Parathyroid adenoma (tissue), 2 donors: ENCODE data around the gene MEIS2.

Source experiments
- H2AFZ ChIP-seq: fragments of 300-600 bp; sonication (generic); one replicate; pipeline ENCODE4 v1.7.0; 2017; ENCODE audit warnings: antibody characterized with exemption, mild to moderate bottlenecking
- H3K27ac ChIP-seq: fragments of 300-600 bp; sonication (generic); one replicate; pipeline ENCODE4 v1.7.0; 2017
- H3K27me3 ChIP-seq: fragments of 300-600 bp; sonication (generic); one replicate; pipeline ENCODE4 v1.7.0; 2017; ENCODE audit warnings: low read length; ENCODE audit not compliant: control insufficient read depth, insufficient read depth
- H3K36me3 ChIP-seq: fragments of 300-600 bp; sonication (generic); one replicate; pipeline ENCODE4 v1.7.0; 2017; ENCODE audit warnings: low read length; ENCODE audit not compliant: control insufficient read depth, insufficient read depth
- H3K4me1 ChIP-seq: fragments of 300-600 bp; sonication (generic); one replicate; pipeline ENCODE4 v1.7.0; 2017; ENCODE audit warnings: control low read depth
- H3K4me2 ChIP-seq: fragments of 300-600 bp; sonication (generic); one replicate; pipeline ENCODE4 v1.7.0; 2017; ENCODE audit warnings: low read length
- H3K4me3 ChIP-seq: fragments of 300-600 bp; sonication (generic); one replicate; pipeline ENCODE4 v1.7.0; 2017; ENCODE audit warnings: low read depth, low read length
- H3K79me2 ChIP-seq: fragments of 300-600 bp; sonication (generic); one replicate; pipeline ENCODE4 v1.7.0; 2017; ENCODE audit warnings: control low read depth
- H3K9ac ChIP-seq: fragments of 300-600 bp; sonication (generic); one replicate; pipeline ENCODE4 v1.7.0; 2017; ENCODE audit warnings: mild to moderate bottlenecking
- H3K9me3 ChIP-seq: fragments of 300-600 bp; sonication (generic); one replicate; pipeline ENCODE4 v1.7.0; 2017; ENCODE audit warnings: low read length; ENCODE audit not compliant: control insufficient read depth
- CTCF ChIP-seq: fragments of 300-600 bp; sonication (generic); IDR thresholded peaks from one replicate; pipeline ENCODE4 v1.7.0; 2017; ENCODE audit warnings: antibody characterized with exemption, mild to moderate bottlenecking
- donor health status: primary hyperparathyroidism.

Gene MEIS2

GRCh38 chr15:37104424-37104981, 4.2 kb upstream of the MEIS2 start:
- H3K9me3 ChIP-seq = no peaks in the 10 kb centered on the region
- no peaks in the 10 kb centered on the region for H3K79me2 ChIP-seq
- no peaks in the 10 kb centered on the region for H3K27me3 ChIP-seq
- no peaks in the 10 kb centered on the region for H3K4me1 ChIP-seq
- no peak overlapping the region for H3K4me3 ChIP-seq
- no peak overlapping the region for H3K4me2 ChIP-seq
- no peak overlapping the region for H3K9ac ChIP-seq
- H3K27ac ChIP-seq = no peak overlapping the region
- no peak for TF ChIP-seq CTCF
- no peak overlapping the region for H2AFZ ChIP-seq
- no peaks in the 10 kb centered on the region for H3K36me3 ChIP-seq

- Histone ChIP-seq H3K36me3 (no peaks in the 10 kb centered on the region), H3K4me1 (no peaks in the 10 kb centered on the region), H3K9me3 (no peaks in the 10 kb centered on the region), H2AFZ (no peak overlapping the region), H3K27me3 (no peaks in the 10 kb centered on the region), H3K27ac (no peak overlapping the region), H3K9ac (no peak overlapping the region), H3K4me3 (no peak overlapping the region), H3K4me2 (no peak overlapping the region), H3K79me2 (no peaks in the 10 kb centered on the region)
- no peak for TF ChIP-seq CTCF
Observed at GRCh38 chr15:37103475-37104423, 3.4 kb upstream of the MEIS2 start.

- no peaks in the 10 kb centered on the region for H3K27me3 ChIP-seq
- H3K27ac ChIP-seq = no peak overlapping the region
- no peak overlapping the region for H2AFZ ChIP-seq
- no peak overlapping the region for H3K4me2 ChIP-seq
- H3K4me1 ChIP-seq = no peaks in the 10 kb centered on the region
- H3K4me3 ChIP-seq = no peak overlapping the region
- no peaks in the 10 kb centered on the region for H3K79me2 ChIP-seq
- H3K9me3 ChIP-seq = no peaks in the 10 kb centered on the region
- H3K36me3 ChIP-seq = no peaks in the 10 kb centered on the region
- no peak overlapping the region for H3K9ac ChIP-seq
- TF ChIP-seq CTCF = no peak
Observed at GRCh38 chr15:37103163-37103435, 2.8 kb upstream of the MEIS2 start.

- H3K79me2 ChIP-seq = no peaks in the 10 kb centered on the region
- no peak overlapping the region for H3K27ac ChIP-seq
- H3K9me3 ChIP-seq = no peaks in the 10 kb centered on the region
- TF ChIP-seq CTCF = no peak
- H3K4me3 ChIP-seq = peak overlapping the region; percentile 42
- no peaks in the 10 kb centered on the region for H3K36me3 ChIP-seq
- no peaks in the 10 kb centered on the region for H3K4me1 ChIP-seq
- peak overlapping the region; percentile 55 for H3K4me2 ChIP-seq
- no peaks in the 10 kb centered on the region for H3K27me3 ChIP-seq
- H2AFZ ChIP-seq = peak overlapping the region; percentile 56
- no peak overlapping the region for H3K9ac ChIP-seq
Observed at GRCh38 chr15:37102305-37103162, 2.2 kb upstream of the MEIS2 start.
